K562 (cell line): Measurements from ENCODE around the gene CFHR1. TPM values are rescaled to one million over a fixed set of nuclear protein-coding genes. Genes with fewer than 3 reads are reported as not detected.

Experiments used
- ATAC-seq: fragments of 200-7000 bp; cut with Tn5 transposase; 3 replicates; pipeline ENCODE4 v1.9.1; 2020; ENCODE audit warnings: moderate library complexity
- BruUV-seq: library from RNA; stranded (reverse); fragments of 400-500 nt; replicated peaks from 2 replicates; lab custom pipeline; 2021; lab: Mats Ljungman, UMichigan
- CTCF ChIA-PET: fragments of 300-600 bp; formaldehyde crosslinking; extraction: SDS; loops from one replicate; lab custom pipeline; 2021; ENCODE audit warnings: low intra/inter-chr PET ratio; lab: Yijun Ruan, JAX
- POLR2A ChIA-PET: fragments of 300-600, 350-650 bp; sonication (Branson Sonifier 250); formaldehyde crosslinking; extraction: SDS; loops from one replicate; lab custom pipeline; 2021; ENCODE audit warnings: antibody characterized with exemption, inconsistent platforms; lab: Yijun Ruan, JAX
- DNase-seq, 4 experiments: peaks; one replicate each; pipeline versions ENCODE4 v3.0.0 to v3.0.0-alpha.2; 2011 to 2018; ENCODE audit warnings: low spot score in 3 of 4, mixed read lengths in 3 of 4; ENCODE audit errors: extremely low read depth in 1 of 4
- FAIRE-seq: peaks from 2 replicates; lab custom pipeline; 2011; peaks lifted over from hg19 to GRCh38; lab: Jason Lieb, UNC
- H2AFZ ChIP-seq: 2 replicates; pipeline ENCODE4 v1.6.0; 2011; ENCODE audit warnings: low read depth, low read length, control low read depth, inconsistent platforms
- H3K27ac ChIP-seq: fragments of 200-600 bp; 3 replicates; pipeline ENCODE4 v1.8.0; 2011; ENCODE audit warnings: low read depth, mild to moderate bottlenecking, control low read depth, inconsistent platforms, low read length, moderate library complexity, mixed read lengths; ENCODE audit errors: extremely low read depth
- H3K27me3 ChIP-seq, 2 experiments: fragments of 300-600 bp in 1 of 2; 2 replicates in 1 of 2; 3 replicates in 1 of 2; pipeline versions ENCODE4 v1.6.0 to v1.8.0; 2011; ENCODE audit warnings: inconsistent platforms in 2 of 2, low read length in 2 of 2, mild to moderate bottlenecking in 1 of 2, mixed read lengths in 1 of 2, moderate library complexity in 1 of 2; ENCODE audit not compliant: control insufficient read depth in 2 of 2, insufficient read depth in 2 of 2
- H3K36me3 ChIP-seq: fragments of 300-600 bp; 3 replicates; pipeline ENCODE4 v1.8.0; 2011; ENCODE audit warnings: mild to moderate bottlenecking, low read length, inconsistent platforms; ENCODE audit not compliant: control insufficient read depth, insufficient read depth
- H3K4me1 ChIP-seq, 2 experiments: fragments of 200-600 bp in 1 of 2; replicated peaks in 1 of 2; 2 replicates in 1 of 2; 3 replicates in 1 of 2; pipeline versions ENCODE4 v1.5.1 to v1.8.0; 2011; ENCODE audit warnings: inconsistent platforms in 2 of 2, low read length in 2 of 2, mild to moderate bottlenecking in 1 of 2, mixed read lengths in 1 of 2, moderate library complexity in 1 of 2; ENCODE audit not compliant: control insufficient read depth in 2 of 2, insufficient read depth in 2 of 2
- H3K4me2 ChIP-seq: 2 replicates; pipeline ENCODE4 v1.6.1; 2011; ENCODE audit warnings: low read length, control low read depth, inconsistent platforms, mixed read lengths; ENCODE audit not compliant: insufficient read depth
- H3K4me3 ChIP-seq: fragments of 200-600 bp; sonication (generic), shearing (Covaris generic); 2 replicates; pipeline ENCODE4 v1.5.1; 2016; ENCODE audit warnings: control low read depth, inconsistent platforms
- H3K79me2 ChIP-seq: fragments of 200-600 bp; 3 replicates; pipeline ENCODE4 v1.8.0; 2011; ENCODE audit warnings: low read length, inconsistent platforms; ENCODE audit not compliant: control insufficient read depth, insufficient read depth
- H3K9ac ChIP-seq, 2 experiments: 2 replicates each; pipeline versions ENCODE4 v1.6.0 to v1.6.1; 2011; ENCODE audit warnings: low read depth in 2 of 2, low read length in 2 of 2, control low read depth in 1 of 2, inconsistent platforms in 1 of 2, mild to moderate bottlenecking in 1 of 2, mixed read lengths in 1 of 2; ENCODE audit not compliant: insufficient read depth in 1 of 2
- H3K9me1 ChIP-seq: one replicate; pipeline ENCODE4 v1.6.0; 2011; ENCODE audit warnings: inconsistent platforms, mild to moderate bottlenecking, low read length, moderate library complexity; ENCODE audit not compliant: control insufficient read depth, insufficient read depth
- H3K9me3 ChIP-seq: replicated peaks from 2 replicates; pipeline ENCODE4 v1.5.1; 2011; ENCODE audit warnings: low read depth, low read length, inconsistent platforms; ENCODE audit not compliant: control insufficient read depth, insufficient read depth
- H4K20me1 ChIP-seq: replicated peaks from 2 replicates; pipeline ENCODE4 v1.6.1; 2011; ENCODE audit warnings: low read length, inconsistent platforms, mixed read lengths; ENCODE audit not compliant: control insufficient read depth, insufficient read depth
- BACH1 ChIP-seq: fragments of 200-800 bp; sonication (Bioruptor generic); IDR thresholded peaks from 2 replicates; pipeline ENCODE4 v1.6.1; 2016; ENCODE audit warnings: missing genetic modification characterization, missing compliant biosample characterization
- CXXC5 ChIP-seq: fragments of 250-450 bp; sonication (Bioruptor Pico); IDR thresholded peaks from 2 replicates; pipeline ENCODE4 v1.8.0; 2022; ENCODE audit warnings: inconsistent platforms, mild to moderate bottlenecking, moderate library complexity
- DDX20 ChIP-seq: fragments of 450-650 bp; IDR thresholded peaks from 2 replicates; pipeline ENCODE4 v1.6.1; 2016; ENCODE audit warnings: missing genetic modification characterization, low read depth, mild to moderate bottlenecking, missing compliant biosample characterization, moderate library complexity
- GATAD2A ChIP-seq: fragments of 450-650 bp; IDR thresholded peaks from 2 replicates; pipeline ENCODE4 v1.6.1; 2017
- JUND ChIP-seq, 2 experiments: IDR thresholded peaks; 2 replicates in 1 of 2; 3 replicates in 1 of 2; pipeline ENCODE4 v1.6.1; 2011; ENCODE audit warnings: borderline replicate concordance in 2 of 2, low read depth in 2 of 2, low read length in 2 of 2, improper control_type of control experiment in 1 of 2, missing biosample characterization in 1 of 2, missing genetic modification characterization in 1 of 2, missing genetic modification reagents in 1 of 2
- PRPF4 ChIP-seq: fragments of 200-400 bp; formaldehyde crosslinking; IDR thresholded peaks from one replicate; pipeline ENCODE4 v1.6.1; 2017; ENCODE audit warnings: low read length, low read depth, mild to moderate bottlenecking; ENCODE audit not compliant: insufficient read depth, poor library complexity, severe bottlenecking
- RBM22 ChIP-seq: fragments of 200-400 bp; formaldehyde crosslinking; IDR thresholded peaks from 2 replicates; pipeline ENCODE4 v1.6.1; 2018; ENCODE audit warnings: low read length, low read depth; ENCODE audit not compliant: poor library complexity, severe bottlenecking
- RBM39 ChIP-seq: fragments of 200-400 bp; formaldehyde crosslinking; optimal IDR thresholded peaks from 2 replicates; pipeline ENCODE3; 2018; ENCODE audit warnings: low read depth, low read length
- SNRNP70 ChIP-seq: fragments of 200-400 bp; formaldehyde crosslinking; optimal IDR thresholded peaks from 2 replicates; pipeline ENCODE3; 2017; ENCODE audit warnings: low read depth, low read length
- XRCC3 ChIP-seq: fragments of 450-650 bp; IDR thresholded peaks from 2 replicates; pipeline ENCODE4 v1.6.1; 2017; ENCODE audit warnings: mild to moderate bottlenecking, moderate library complexity
- ZBTB7A ChIP-seq: IDR thresholded peaks from 2 replicates; pipeline ENCODE4 v1.6.1; 2011; ENCODE audit warnings: low read depth, mild to moderate bottlenecking, low read length, moderate library complexity, borderline replicate concordance; ENCODE audit not compliant: control insufficient read depth
- ZNF232 ChIP-seq: sonication (generic); formaldehyde crosslinking; IDR thresholded peaks from 2 replicates; pipeline ENCODE4 v1.8.0; 2022; ENCODE audit warnings: mild to moderate bottlenecking, missing genetic modification reagents
- ZNF444 ChIP-seq: fragments of 250-450 bp; sonication (Bioruptor Pico); IDR thresholded peaks from 2 replicates; pipeline ENCODE4 v1.4.0; 2020; ENCODE audit warnings: mild to moderate bottlenecking, moderate library complexity
- WGBS: fragments of 100-300 bp; shearing (Covaris generic); methylation state at CpG from one replicate; pipeline ENCODE4 v1.1.6; 2016; ENCODE audit warnings: low coverage, mixed read lengths; ENCODE audit not compliant: insufficient coverage; ENCODE audit errors: missing lambda C conversion rate; 5-methylcytosine and 5-hydroxymethylcytosine counted together
- in situ Hi-C: fragments of 300-500 bp; cut with MboI; formaldehyde crosslinking; loops from 4 replicates; pipeline ENCODE4 v1.15.0; 2018; ENCODE audit warnings: inconsistent platforms, mixed read lengths
- intact Hi-C: fragments of 100-400 bp; cut with micrococcal nuclease; formaldehyde crosslinking; loops from 2 replicates; pipeline ENCODE4 v1.14.2; 2022
- polyA plus RNA-seq, 8 experiments: library from polyadenylated mRNA; depleted of rRNA in 4 of 8; stranded (reverse) in 5 of 8; unstranded in 3 of 8; fragments of >200 nt; fragmentation: Nextera tagmentation in 2 of 8; fragmentation: Illumina TruSeq in 1 of 8; extraction: Ambion mirVana in 2 of 8; extraction: Trizol in 1 of 8; gene quantifications; 2 replicates each; pipeline versions ENCODE4 v1.2.1 to v1.2.3, GENCODE V29; 2011 to 2014; ENCODE audit warnings: inconsistent platforms in 1 of 8, missing spikeins in 1 of 8
- total RNA-seq, 7 experiments: library from RNA; depleted of rRNA in 6 of 7; stranded (reverse); fragments of >200 nt in 6 of 7; fragmentation: Illumina TruSeq in 2 of 7; extraction: Trizol in 2 of 7; gene quantifications; 2 replicates each; pipeline versions ENCODE4 v1.2.1 to v1.2.3, GENCODE V29; 2011 to 2021; ENCODE audit warnings: low replicate concordance in 1 of 7
- TF ChIP-seq, protein P1 (sequence below): fragments of 450-650 bp; IDR thresholded peaks from 2 replicates; pipeline ENCODE4 v1.6.1; 2016
- TF ChIP-seq, protein P2 (sequence below), 2 experiments: fragments of 450-650 bp; IDR thresholded peaks; 2 replicates each; pipeline ENCODE4 v1.6.1; 2016
- TF ChIP-seq, protein P3 (sequence below): sonication (generic); IDR thresholded peaks from 2 replicates; pipeline ENCODE4 v1.6.1; 2016

The CFHR1 gene
- total and polyA plus RNA-seq, 9 of the 15 experiments (the other 6 are each of a cell fraction or from before 2014, with no cell fraction given) = 0.17 to 0.29 TPM; not detected in 7

DNA sequence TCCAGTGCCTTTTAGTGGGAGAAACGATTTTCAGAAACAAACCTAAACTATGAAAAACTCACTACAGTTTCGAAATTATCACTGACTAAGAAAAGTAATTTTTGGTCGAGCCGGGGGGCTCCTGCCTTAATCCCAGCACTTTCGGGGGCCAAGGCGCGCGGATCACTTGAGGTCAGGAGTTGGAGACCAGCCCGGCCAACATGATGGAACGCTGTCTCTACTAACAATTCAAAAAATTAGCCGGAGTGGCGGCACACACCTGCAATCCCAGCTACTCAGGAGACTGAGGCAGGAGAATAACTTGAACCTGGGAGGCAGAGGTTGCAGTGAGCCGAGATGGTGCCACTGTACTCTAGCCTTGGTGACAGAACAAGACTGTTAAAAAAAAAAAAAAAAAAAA is 41.9 kb upstream of the CFHR1 start:
- in situ Hi-C loops (no loop called here), intact Hi-C loops (no loop called here)
- H3K9me3 ChIP-seq = no peaks in the 10 kb centered on the region
- no peaks in the 10 kb centered on the region for H3K4me1 ChIP-seq
- TF ChIP-seq RBM39 (no peak), ZNF232 (no peak), PRPF4 (no peak), BACH1 (tag) (no peak), RBM22 (no peak), JUND (IDR thresholded peaks at IDR 0.05; ENCODE audit: borderline replicate concordance, low read depth, low read length) (no peak), JUND (tag; IDR thresholded peaks at IDR 0.05; ENCODE audit: borderline replicate concordance, low read depth, low read length) (no peak), SNRNP70 (no peak), GATAD2A (no peak), ZNF444 (CRISPR knock-in tag) (no peak), ZBTB7A (no peak), DDX20 (tag) (no peak), XRCC3 (no peak), CXXC5 (CRISPR knock-in tag) (no peak)
- TF ChIP-seq, protein P1, sequence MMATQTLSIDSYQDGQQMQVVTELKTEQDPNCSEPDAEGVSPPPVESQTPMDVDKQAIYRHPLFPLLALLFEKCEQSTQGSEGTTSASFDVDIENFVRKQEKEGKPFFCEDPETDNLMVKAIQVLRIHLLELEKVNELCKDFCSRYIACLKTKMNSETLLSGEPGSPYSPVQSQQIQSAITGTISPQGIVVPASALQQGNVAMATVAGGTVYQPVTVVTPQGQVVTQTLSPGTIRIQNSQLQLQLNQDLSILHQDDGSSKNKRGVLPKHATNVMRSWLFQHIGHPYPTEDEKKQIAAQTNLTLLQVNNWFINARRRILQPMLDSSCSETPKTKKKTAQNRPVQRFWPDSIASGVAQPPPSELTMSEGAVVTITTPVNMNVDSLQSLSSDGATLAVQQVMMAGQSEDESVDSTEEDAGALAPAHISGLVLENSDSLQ = no peak
- TF ChIP-seq, protein P2, sequence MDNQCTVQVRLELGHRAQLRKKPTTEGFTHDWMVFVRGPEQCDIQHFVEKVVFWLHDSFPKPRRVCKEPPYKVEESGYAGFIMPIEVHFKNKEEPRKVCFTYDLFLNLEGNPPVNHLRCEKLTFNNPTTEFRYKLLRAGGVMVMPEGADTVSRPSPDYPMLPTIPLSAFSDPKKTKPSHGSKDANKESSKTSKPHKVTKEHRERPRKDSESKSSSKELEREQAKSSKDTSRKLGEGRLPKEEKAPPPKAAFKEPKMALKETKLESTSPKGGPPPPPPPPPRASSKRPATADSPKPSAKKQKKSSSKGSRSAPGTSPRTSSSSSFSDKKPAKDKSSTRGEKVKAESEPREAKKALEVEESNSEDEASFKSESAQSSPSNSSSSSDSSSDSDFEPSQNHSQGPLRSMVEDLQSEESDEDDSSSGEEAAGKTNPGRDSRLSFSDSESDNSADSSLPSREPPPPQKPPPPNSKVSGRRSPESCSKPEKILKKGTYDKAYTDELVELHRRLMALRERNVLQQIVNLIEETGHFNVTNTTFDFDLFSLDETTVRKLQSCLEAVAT (IDR thresholded peaks at IDR 0.05) = no peak
- TF ChIP-seq, protein P3, sequence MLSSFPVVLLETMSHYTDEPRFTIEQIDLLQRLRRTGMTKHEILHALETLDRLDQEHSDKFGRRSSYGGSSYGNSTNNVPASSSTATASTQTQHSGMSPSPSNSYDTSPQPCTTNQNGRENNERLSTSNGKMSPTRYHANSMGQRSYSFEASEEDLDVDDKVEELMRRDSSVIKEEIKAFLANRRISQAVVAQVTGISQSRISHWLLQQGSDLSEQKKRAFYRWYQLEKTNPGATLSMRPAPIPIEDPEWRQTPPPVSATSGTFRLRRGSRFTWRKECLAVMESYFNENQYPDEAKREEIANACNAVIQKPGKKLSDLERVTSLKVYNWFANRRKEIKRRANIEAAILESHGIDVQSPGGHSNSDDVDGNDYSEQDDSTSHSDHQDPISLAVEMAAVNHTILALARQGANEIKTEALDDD = no peak
- H3K79me2 ChIP-seq = no peaks in the 10 kb centered on the region
- BruUV-seq = no TSS peak
- no peaks in the 10 kb centered on the region for H3K27me3 ChIP-seq
- H3K27ac ChIP-seq = no peak overlapping the region
- H3K4me3 ChIP-seq = no peak overlapping the region
- H3K36me3 ChIP-seq = no peaks in the 10 kb centered on the region
- ATAC-seq (no peak), DNase-seq (no peak), FAIRE-seq (no peak)
- no peak overlapping the region for H3K9ac ChIP-seq
- H4K20me1 ChIP-seq = no peaks in the 10 kb centered on the region
- no peak overlapping the region for H3K4me2 ChIP-seq
- no peaks in the 10 kb centered on the region for H3K9me1 ChIP-seq
- WGBS = 10% methylated on average over 2 of the region's 13 CpGs
- POLR2A ChIA-PET = no interaction called here
- CTCF ChIA-PET = no interaction called here
- H2AFZ ChIP-seq = no peak overlapping the region
